Stimulated activated CD8-positive, alpha-beta memory T cell treated with anti-CD3 and anti-CD28 coated beads, Interleukin-15, amount 100 ng/mL, for 48 hours (primary cell): ENCODE results near the gene HS2ST1.

ENCODE experiments used
- DNase-seq, 2 donors: peaks; one replicate each; pipeline ENCODE4 v3.0.0-alpha.2; 2020; ENCODE audit warnings: low read depth in 2 of 2

Gene HS2ST1

GRCh38 chr1:87111659-87112371, 197.4 kb downstream of the HS2ST1 start:
- no peak for DNase-seq

GRCh38 chr1:87113313-87113712, 198.9 kb downstream of the HS2ST1 start:
- no peak for DNase-seq

- no peak for DNase-seq
Measured at GRCh38 chr1:87115317-87115890, 201.0 kb downstream of the HS2ST1 start.

- DNase-seq, result no peak
Measured at GRCh38 chr1:87115891-87116290, 201.5 kb downstream of the HS2ST1 start.

- no peak for DNase-seq
Measured at GRCh38 chr1:87117761-87118368, 203.4 kb downstream of the HS2ST1 start.

GRCh38 chr1:87119541-87120140, 205.2 kb downstream of the HS2ST1 start:
- DNase-seq, result no peak

- no peak for DNase-seq
Measured at GRCh38 chr1:87120779-87121178, 206.3 kb downstream of the HS2ST1 start.

- DNase-seq, result no peak
Measured at GRCh38 chr1:87121711-87122163, 207.3 kb downstream of the HS2ST1 start.

GRCh38 chr1:87122243-87122642, 207.8 kb downstream of the HS2ST1 start:
- no peak for DNase-seq

GRCh38 chr1:87123610-87124009, 209.2 kb downstream of the HS2ST1 start:
- no peak for DNase-seq

GRCh38 chr1:87126886-87127505, 212.6 kb downstream of the HS2ST1 start:
- DNase-seq, result no peak

- no peak for DNase-seq
Measured at GRCh38 chr1:87127581-87127980, 213.1 kb downstream of the HS2ST1 start.

- DNase-seq, result no peak
Measured at GRCh38 chr1:87129038-87129437, 214.6 kb downstream of the HS2ST1 start.

GRCh38 chr1:87129606-87130005, 215.2 kb downstream of the HS2ST1 start:
- no peak for DNase-seq

GRCh38 chr1:87130438-87130837, 216.0 kb downstream of the HS2ST1 start:
- no peak for DNase-seq

GRCh38 chr1:87131809-87132283, 217.4 kb downstream of the HS2ST1 start:
- peak; percentile 50 to 54 for DNase-seq

GRCh38 chr1:87132284-87132870, 217.9 kb downstream of the HS2ST1 start:
- DNase-seq, result no peak

- no peak for DNase-seq
Measured at GRCh38 chr1:87134061-87134460, 219.6 kb downstream of the HS2ST1 start.

- no peak for DNase-seq
Measured at GRCh38 chr1:87134625-87135328, 220.3 kb downstream of the HS2ST1 start.

- no peak for DNase-seq
Measured at GRCh38 chr1:87135329-87135712, 220.9 kb downstream of the HS2ST1 start.
